Measurements from ENCODE around the gene REM2. TPM values are rescaled to one million over a fixed set of nuclear protein-coding genes. Genes with fewer than 3 reads are reported as not detected.

REM2 gene
- total and polyA plus RNA-seq, 2 of the 4 experiments (the other 2 are of a cell fraction), result under 0.01 to 0.07 TPM

- Histone ChIP-seq H3K14ac (replicated peaks; ENCODE audit: low read depth, low read length) (no peak overlapping the region), H3K36me3 (ENCODE audit: control insufficient read depth, insufficient read depth, low read length) (peaks cover 65% of the 10 kb centered on the region), H3K4me3 (ENCODE audit: insufficient read depth, low read depth, low read length) (no peak overlapping the region), H4K5ac (ENCODE audit: low read depth, low read length) (no peak overlapping the region), H2AK5ac (ENCODE audit: low read depth, low read length) (no peak overlapping the region), H3K4me1 (ENCODE audit: control insufficient read depth, insufficient read depth, low read length) (peaks cover 41% of the 10 kb centered on the region), H2BK20ac (ENCODE audit: low read depth, low read length) (no peak overlapping the region), H2BK5ac (ENCODE audit: low read depth, low read length, poor library complexity, severe bottlenecking) (no peak overlapping the region), H4K8ac (ENCODE audit: low read depth in 2 of 2, low read length in 2 of 2) (peak overlapping the region in 1 of 2 experiments; percentile 16; a peak in 1 of 4 replicates), H3K9me1 (ENCODE audit: insufficient read depth, low read length) (peaks cover 27% of the 10 kb centered on the region), H4K91ac (ENCODE audit: insufficient read depth, low read depth, low read length) (no peak overlapping the region), H2BK15ac (ENCODE audit: low read depth, low read length) (no peak overlapping the region), H3K4ac (ENCODE audit: low read depth, low read length) (no peak overlapping the region; the same call in 1 of the 2 replicates), H3K18ac (ENCODE audit: low read depth, low read length) (no peak overlapping the region), H3K56ac (ENCODE audit: extremely low read depth, insufficient read depth, low read length) (no peak overlapping the region), H2AK9ac (replicated peaks; ENCODE audit: low read depth, low read length, poor library complexity) (peak overlapping the region; percentile 69), H3K27me3 (ENCODE audit: control insufficient read depth, insufficient read depth, low read length) (no peaks in the 10 kb centered on the region), H3K9me3 (ENCODE audit: control insufficient read depth, insufficient read depth, low read length) (no peaks in the 10 kb centered on the region), H3K79me1 (ENCODE audit: low read depth in 1 of 2, low read length in 2 of 2) (peaks cover 10 to 71% of the 10 kb centered on the region in 2 experiments; a peak in 3 of 4 replicates), H4K20me1 (ENCODE audit: insufficient read depth, low read length) (peaks cover 54% of the 10 kb centered on the region; the same call in 1 of the 2 replicates), H3K27ac (ENCODE audit: insufficient read depth, low read length) (peak overlapping the region; percentile 8; the same call in 1 of the 2 replicates), H3K9ac (ENCODE audit: low read depth, low read length) (no peak overlapping the region), H2BK120ac (ENCODE audit: low read depth, low read length) (no peak overlapping the region), H2AFZ (replicated peaks; ENCODE audit: low read length, poor library complexity) (peak overlapping the region; percentile 14), H3K4me2 (ENCODE audit: low read depth, low read length) (no peak overlapping the region), H3K23ac (ENCODE audit: low read depth, low read length) (no peak overlapping the region; the same call in 1 of the 2 replicates)
- BruUV-seq (replicated peaks), result no TSS peak
- 98% methylated on average over 14 of the region's 22 CpGs; no CpG with 5 or more reads in 1 of the 2 experiments for WGBS, 2 experiments (ENCODE audit: extremely low coverage in 2 of 2, insufficient read length in 1 of 2)
- DNase-seq (no peak), ATAC-seq (ENCODE audit: low read depth) (no peak)
- in situ Hi-C loops (cut with MboI; ENCODE audit: low sequenced_read_pairs) (loop anchor here (10.0 kb wide), 1 partner anchor 260 kb away; the partner anchor contains the start of gene DAD1), dilution Hi-C loops (cut with HindIII; ENCODE audit: low sequenced_read_pairs, unreplicated experiment) (no loop called here), intact Hi-C loops (cut with micrococcal nuclease) (no loop called here)
- ChIA-PET POLR2A (ENCODE audit: unreplicated experiment) (no interaction called here), CTCF (no interaction called here)
- TF ChIP-seq CTCF (conservative IDR thresholded peaks at IDR 0.05; ENCODE audit: low read depth, low read length), result no peak
- no peak for TF ChIP-seq BHLHE40 (IDR thresholded peaks at IDR 0.05; ENCODE audit: low read depth, low read length)
- TF ChIP-seq POLR2A (IDR thresholded peaks at IDR 0.05; ENCODE audit: low read depth, low read length), result no peak
- TF ChIP-seq CHD1 (IDR thresholded peaks at IDR 0.05; ENCODE audit: low read depth, low read length), result no peak
- TF ChIP-seq MAFK (IDR thresholded peaks at IDR 0.05; ENCODE audit: low read depth, low read length), result no peak
- TF ChIP-seq MXI1 (IDR thresholded peaks at IDR 0.05; ENCODE audit: borderline replicate concordance, low read depth, low read length), result no peak
- TF ChIP-seq SMC3 (IDR thresholded peaks at IDR 0.05; ENCODE audit: low read depth, low read length), result no peak
- TF ChIP-seq FOS (IDR thresholded peaks at IDR 0.05; ENCODE audit: low read depth, low read length), result no peak
Measured at GRCh38 chr14:22844221-22845102, 38.6 kb upstream of the REM2 start.
